Calu3 (cell line): ENCODE measurements around the gene F5. TPM values are rescaled to one million over a fixed set of nuclear protein-coding genes. Genes with fewer than 3 reads are reported as not detected.

ENCODE experiments used
- BruUV-seq: library from RNA; stranded (reverse); fragments of 400-500 nt; replicated peaks from 2 replicates; lab custom pipeline; 2021; lab: Mats Ljungman, UMichigan
- CTCF ChIA-PET: fragments of 300-600 bp; sonication (Branson Sonifier 250); formaldehyde crosslinking; loops from one replicate; lab custom pipeline; 2022; ENCODE audit warnings: antibody characterized with exemption; lab: Charles Lee
- DNase-seq: peaks from one replicate; pipeline ENCODE4 v3.0.0; 2022
- H3K27ac Mint-ChIP-seq: one replicate; pipeline ENCODE4 v1.8.0; 2022; ENCODE audit warnings: mixed read lengths; ENCODE audit not compliant: unreplicated experiment
- H3K27me3 Mint-ChIP-seq: one replicate; pipeline ENCODE4 v1.8.0; 2022; ENCODE audit warnings: mixed read lengths; ENCODE audit not compliant: unreplicated experiment
- H3K36me3 Mint-ChIP-seq: one replicate; pipeline ENCODE4 v1.8.0; 2022; ENCODE audit warnings: mild to moderate bottlenecking, moderate library complexity, mixed read lengths; ENCODE audit not compliant: insufficient read depth, unreplicated experiment
- H3K4me1 Mint-ChIP-seq: one replicate; pipeline ENCODE4 v1.8.0; 2022; ENCODE audit warnings: mild to moderate bottlenecking, low read depth, mixed read lengths; ENCODE audit not compliant: unreplicated experiment
- H3K4me3 Mint-ChIP-seq: one replicate; pipeline ENCODE4 v1.8.0; 2022; ENCODE audit warnings: mild to moderate bottlenecking, low read depth, moderate library complexity, mixed read lengths; ENCODE audit not compliant: unreplicated experiment
- H3K9me3 Mint-ChIP-seq: one replicate; pipeline ENCODE4 v1.8.0; 2022; ENCODE audit warnings: low read depth, mixed read lengths; ENCODE audit not compliant: unreplicated experiment
- intact Hi-C: fragments of 100-400 bp; cut with micrococcal nuclease; formaldehyde crosslinking; loops from one replicate; pipeline ENCODE4 v1.10.0; 2022; ENCODE audit not compliant: unreplicated experiment
- total RNA-seq: library from RNA; stranded (reverse); gene quantifications from 2 replicates; pipeline ENCODE4 v1.2.3, GENCODE V29; 2022
- TF ChIP-seq, protein P1 (sequence below): fragments of 200-600 bp; IDR thresholded peaks from one replicate; pipeline ENCODE4 v1.8.0; 2022; ENCODE audit warnings: antibody characterized with exemption; ENCODE audit not compliant: unreplicated experiment

F5 gene
- total RNA-seq, 1 experiment from 2014 or later, result 8.1 TPM

DNA sequence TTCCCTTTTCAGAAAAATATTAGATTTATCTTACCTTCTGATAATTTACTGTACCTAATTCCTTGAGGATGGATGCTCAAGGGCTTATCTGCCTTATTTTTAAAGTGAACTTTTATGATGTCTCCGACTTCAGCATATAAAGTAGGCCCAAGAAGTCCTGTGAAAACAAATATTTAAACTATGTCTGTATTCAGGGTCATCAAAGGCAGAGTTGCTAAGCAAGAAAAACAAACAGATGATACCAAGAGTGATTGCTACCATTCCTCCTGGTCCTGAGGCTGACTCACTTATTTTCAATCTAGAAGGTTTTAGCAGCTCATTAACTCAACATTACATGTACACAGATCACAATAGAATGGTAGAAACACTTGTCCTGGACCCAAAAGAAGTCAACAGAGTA lies 14.1 kb downstream of the F5 start:
- H3K27me3 Mint-ChIP-seq, result no peaks in the 10 kb centered on the region
- intact Hi-C loops, result no loop called here
- H3K27ac Mint-ChIP-seq, result peak overlapping the region; percentile 1
- H3K4me3 Mint-ChIP-seq, result no peak overlapping the region
- TF ChIP-seq, protein P1, sequence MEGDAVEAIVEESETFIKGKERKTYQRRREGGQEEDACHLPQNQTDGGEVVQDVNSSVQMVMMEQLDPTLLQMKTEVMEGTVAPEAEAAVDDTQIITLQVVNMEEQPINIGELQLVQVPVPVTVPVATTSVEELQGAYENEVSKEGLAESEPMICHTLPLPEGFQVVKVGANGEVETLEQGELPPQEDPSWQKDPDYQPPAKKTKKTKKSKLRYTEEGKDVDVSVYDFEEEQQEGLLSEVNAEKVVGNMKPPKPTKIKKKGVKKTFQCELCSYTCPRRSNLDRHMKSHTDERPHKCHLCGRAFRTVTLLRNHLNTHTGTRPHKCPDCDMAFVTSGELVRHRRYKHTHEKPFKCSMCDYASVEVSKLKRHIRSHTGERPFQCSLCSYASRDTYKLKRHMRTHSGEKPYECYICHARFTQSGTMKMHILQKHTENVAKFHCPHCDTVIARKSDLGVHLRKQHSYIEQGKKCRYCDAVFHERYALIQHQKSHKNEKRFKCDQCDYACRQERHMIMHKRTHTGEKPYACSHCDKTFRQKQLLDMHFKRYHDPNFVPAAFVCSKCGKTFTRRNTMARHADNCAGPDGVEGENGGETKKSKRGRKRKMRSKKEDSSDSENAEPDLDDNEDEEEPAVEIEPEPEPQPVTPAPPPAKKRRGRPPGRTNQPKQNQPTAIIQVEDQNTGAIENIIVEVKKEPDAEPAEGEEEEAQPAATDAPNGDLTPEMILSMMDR, result no peak
- H3K9me3 Mint-ChIP-seq, result peaks cover 2% of the 10 kb centered on the region
- H3K36me3 Mint-ChIP-seq, result no peaks in the 10 kb centered on the region
- no TSS peak for BruUV-seq
- no peak for DNase-seq
- H3K4me1 Mint-ChIP-seq, result peaks cover 39% of the 10 kb centered on the region
- CTCF ChIA-PET, result interaction anchor here (1.0 kb wide), 1 partner anchor 14 kb away, joined by 7 read pairs; the partner anchor contains the start of gene F5

DNA sequence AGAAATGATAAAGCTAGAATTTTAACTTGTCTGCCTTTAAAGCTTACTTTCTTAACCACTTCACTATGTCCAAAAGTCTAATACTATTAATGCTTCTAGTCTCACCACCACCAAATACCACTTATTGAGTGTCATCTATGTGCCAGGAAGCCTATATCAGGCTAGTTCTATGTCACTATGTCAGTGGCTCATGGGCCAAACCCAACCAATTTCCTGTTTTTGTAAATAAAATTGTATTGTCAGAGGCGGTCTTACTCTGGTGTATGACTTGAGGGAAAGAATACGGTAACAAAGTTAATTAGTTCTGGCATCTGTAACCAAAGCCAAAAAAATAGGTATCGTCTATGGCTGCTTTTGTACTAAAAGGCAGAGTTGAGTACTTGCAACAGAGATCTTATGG lies 14.8 kb downstream of the F5 start:
- CTCF ChIA-PET, result no interaction called here
- Mint-ChIP-seq H3K27me3 (no peaks in the 10 kb centered on the region), H3K9me3 (peaks cover 2% of the 10 kb centered on the region), H3K27ac (no peak overlapping the region), H3K36me3 (no peaks in the 10 kb centered on the region), H3K4me1 (peaks cover 42% of the 10 kb centered on the region), H3K4me3 (no peak overlapping the region)
- TF ChIP-seq, protein P1, result no peak
- no peak for DNase-seq
- BruUV-seq, result no TSS peak
- intact Hi-C loops, result no loop called here

DNA sequence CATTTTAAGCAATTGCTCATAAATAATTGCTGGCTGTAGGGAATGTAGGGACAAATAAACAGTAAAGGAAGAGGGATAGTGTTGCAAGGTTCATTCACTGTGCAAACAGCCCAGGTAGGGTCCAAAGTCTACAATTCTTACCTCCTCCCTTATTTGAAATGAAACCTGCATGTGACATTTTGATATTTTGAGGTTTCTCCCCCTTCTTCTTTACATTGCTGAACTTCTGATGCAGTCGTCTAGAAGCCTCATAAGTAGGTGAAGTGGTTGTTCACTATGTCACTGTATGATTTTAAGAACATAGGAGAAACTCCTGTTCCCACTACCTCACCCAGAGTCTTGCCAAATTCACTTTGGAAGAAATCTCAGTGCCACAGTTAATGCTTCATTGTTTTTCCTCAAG lies 16.1 kb downstream of the F5 start:
- BruUV-seq, result no TSS peak
- peak; percentile 31 for DNase-seq
- H3K36me3 Mint-ChIP-seq, result no peaks in the 10 kb centered on the region
- intact Hi-C loops, result no loop called here
- H3K9me3 Mint-ChIP-seq, result peaks cover under 1% of the 10 kb centered on the region
- CTCF ChIA-PET, result no interaction called here
- TF ChIP-seq, protein P1, result no peak
- peak overlapping the region; percentile 9 for H3K4me3 Mint-ChIP-seq
- H3K27ac Mint-ChIP-seq, result no peak overlapping the region
- H3K27me3 Mint-ChIP-seq, result no peaks in the 10 kb centered on the region
- H3K4me1 Mint-ChIP-seq, result peaks cover 55% of the 10 kb centered on the region

DNA sequence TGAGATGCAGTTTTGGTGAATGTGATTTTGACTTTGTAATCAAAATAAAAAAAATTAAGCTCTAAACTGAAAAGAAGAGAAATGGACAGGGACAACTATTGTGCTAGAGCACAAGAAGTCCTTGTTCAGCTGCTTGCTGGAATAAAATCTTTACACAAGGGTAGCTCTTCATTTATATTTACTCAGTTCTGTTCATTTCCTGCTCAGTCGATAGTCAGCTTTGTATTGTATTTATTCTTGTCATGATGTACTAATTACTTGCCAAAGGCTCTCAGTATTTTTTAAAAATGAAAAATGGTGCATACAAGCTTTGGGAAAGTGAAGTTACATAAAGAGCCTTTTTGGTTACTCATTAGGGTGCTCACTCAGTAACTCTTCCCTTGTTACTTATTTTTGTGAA lies 17.8 kb downstream of the F5 start:
- CTCF ChIA-PET, result interaction anchor here (1.1 to 1.3 kb wide), 2 partner anchors 12 to 18 kb away, joined by 4 to 7 read pairs; partner anchors contain the start of gene F5

More for the DNA sequence above, 17.8 kb downstream of the F5 start:
- no peaks in the 10 kb centered on the region for H3K36me3 Mint-ChIP-seq
- DNase-seq, result no peak
- no peaks in the 10 kb centered on the region for H3K27me3 Mint-ChIP-seq
- H3K4me1 Mint-ChIP-seq, result peaks cover 60% of the 10 kb centered on the region
- BruUV-seq, result no TSS peak
- H3K9me3 Mint-ChIP-seq, result peaks cover 7% of the 10 kb centered on the region
- TF ChIP-seq, protein P1, result no peak
- H3K27ac Mint-ChIP-seq, result peak overlapping the region; percentile 22
- H3K4me3 Mint-ChIP-seq, result no peak overlapping the region
- intact Hi-C loops, result no loop called here
